ENCODE data around the gene KBTBD13.

KBTBD13 gene

GRCh38 chr15:65106011-65106590 lies 29.6 kb downstream of the KBTBD13 start:
- 92% methylated on average over 6 of the region's 6 CpGs for WGBS, 2 experiments
- H3K4me3 ChIP-seq (ENCODE audit: insufficient read depth, low read depth, low read length): no peak overlapping the region
- H3K4me1 ChIP-seq (ENCODE audit: control insufficient read depth, insufficient read depth, low read length): no peaks in the 10 kb centered on the region
- H3K27ac ChIP-seq (ENCODE audit: insufficient read depth, low read depth, low read length, poor library complexity, severe bottlenecking): no peak overlapping the region
- no peaks in the 10 kb centered on the region for H3K9me3 ChIP-seq (ENCODE audit: control insufficient read depth, low read length)
- peaks cover 19% of the 10 kb centered on the region for H3K27me3 ChIP-seq (ENCODE audit: control insufficient read depth, insufficient read depth, low read length, poor library complexity, severe bottlenecking)
- no peaks in the 10 kb centered on the region for H3K36me3 ChIP-seq (ENCODE audit: control insufficient read depth, insufficient read depth, low read length)

DNA sequence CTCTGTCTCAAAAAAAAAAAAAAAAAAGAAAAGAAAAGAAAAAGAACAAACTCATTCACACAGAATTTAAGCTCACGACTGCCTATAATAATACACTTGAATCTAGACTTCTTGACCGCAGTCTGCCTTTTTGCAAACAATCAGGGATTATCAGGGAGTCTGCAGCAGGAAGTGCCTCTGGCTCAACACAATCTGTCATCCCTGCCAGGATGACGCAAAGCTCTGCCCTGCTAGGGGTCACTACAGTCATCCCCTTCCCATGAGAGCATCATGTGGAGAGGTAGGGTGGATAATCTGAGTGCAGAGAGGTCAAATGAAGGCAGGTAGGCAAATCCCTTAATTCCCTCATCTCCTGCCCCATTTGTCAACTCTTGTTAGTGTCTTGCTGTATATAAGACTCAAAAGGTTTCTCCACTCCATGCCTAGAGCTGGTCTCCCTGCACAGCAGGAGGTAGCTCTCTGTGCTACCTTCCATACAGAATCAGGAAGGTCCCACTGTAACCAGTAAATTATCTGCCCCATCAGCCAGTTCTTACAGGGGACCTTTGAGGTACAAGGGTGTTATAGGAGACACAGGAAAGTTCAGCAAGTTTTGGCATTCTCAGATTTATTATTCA lies 34.2 kb downstream of the KBTBD13 start:
- H3K27ac ChIP-seq (ENCODE audit: insufficient read depth, low read depth, low read length, poor library complexity, severe bottlenecking): no peak overlapping the region
- no peaks in the 10 kb centered on the region for H3K4me1 ChIP-seq (ENCODE audit: control insufficient read depth, insufficient read depth, low read length)
- WGBS, 2 experiments: 83 to 99% methylated on average over 3 of the region's 3 CpGs
- no peak overlapping the region for H3K4me3 ChIP-seq (ENCODE audit: insufficient read depth, low read depth, low read length)
- H3K36me3 ChIP-seq (ENCODE audit: control insufficient read depth, insufficient read depth, low read length): peaks cover 10% of the 10 kb centered on the region
- H3K9me3 ChIP-seq (ENCODE audit: control insufficient read depth, low read length): no peaks in the 10 kb centered on the region
- H3K27me3 ChIP-seq (ENCODE audit: control insufficient read depth, insufficient read depth, low read length, poor library complexity, severe bottlenecking): no peaks in the 10 kb centered on the region

DNA sequence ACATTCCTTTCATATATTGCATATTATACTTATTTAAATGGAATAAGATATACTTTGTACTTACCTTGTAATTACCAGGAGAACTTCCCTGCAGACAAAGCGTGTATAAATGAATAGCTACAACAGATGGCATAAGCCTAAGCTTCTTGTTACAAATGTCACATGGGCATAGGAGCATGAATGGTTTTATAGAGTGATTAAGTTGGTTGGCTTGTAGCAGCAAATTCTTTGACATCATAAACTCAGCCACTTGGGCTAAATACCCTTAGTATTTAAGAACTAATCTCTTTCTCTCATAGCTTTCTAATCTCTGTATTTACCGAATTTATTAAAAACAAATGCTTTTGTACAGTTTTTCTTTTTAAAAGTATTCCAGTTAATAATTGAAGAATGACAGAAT lies 38.5 kb downstream of the KBTBD13 start, which contains the start of gene UBAP1L:
UBAP1L (minus strand) TSS at position 115 of the 400 bp plus-strand sequence. CDS start 8,985 bp downstream, outside the sequence.
- Histone ChIP-seq H3K4me3 (ENCODE audit: insufficient read depth, low read depth, low read length) (no peak within 1 kb of the TSS), H3K27ac (ENCODE audit: insufficient read depth, low read depth, low read length, poor library complexity, severe bottlenecking) (no peak within 1 kb of the TSS), H3K9me3 (ENCODE audit: control insufficient read depth, low read length) (no peaks in the 10 kb centered on the region), H3K27me3 (ENCODE audit: control insufficient read depth, insufficient read depth, low read length, poor library complexity, severe bottlenecking) (no peaks in the 10 kb centered on the region), H3K4me1 (ENCODE audit: control insufficient read depth, insufficient read depth, low read length) (no peaks in the 10 kb centered on the region), H3K36me3 (ENCODE audit: control insufficient read depth, insufficient read depth, low read length) (peaks cover 21% of the 10 kb centered on the region)
- 100% methylated on average over 1 of the region's 2 CpGs for WGBS, 2 experiments

GRCh38 chr15:65115542-65115941 lies 39.0 kb downstream of the KBTBD13 start:
- Histone ChIP-seq H3K9me3 (ENCODE audit: control insufficient read depth, low read length) (no peaks in the 10 kb centered on the region), H3K4me3 (ENCODE audit: insufficient read depth, low read depth, low read length) (no peak overlapping the region), H3K27ac (ENCODE audit: insufficient read depth, low read depth, low read length, poor library complexity, severe bottlenecking) (no peak overlapping the region), H3K36me3 (ENCODE audit: control insufficient read depth, insufficient read depth, low read length) (peaks cover 21% of the 10 kb centered on the region), H3K27me3 (ENCODE audit: control insufficient read depth, insufficient read depth, low read length, poor library complexity, severe bottlenecking) (no peaks in the 10 kb centered on the region), H3K4me1 (ENCODE audit: control insufficient read depth, insufficient read depth, low read length) (no peaks in the 10 kb centered on the region)
- WGBS, 2 experiments: 90 to 92% methylated on average over 5 of the region's 5 CpGs

Data from ectodermal cell (in vitro differentiated cells).